ENCODE results near the gene ZCCHC14.

Gene ZCCHC14

DNA sequence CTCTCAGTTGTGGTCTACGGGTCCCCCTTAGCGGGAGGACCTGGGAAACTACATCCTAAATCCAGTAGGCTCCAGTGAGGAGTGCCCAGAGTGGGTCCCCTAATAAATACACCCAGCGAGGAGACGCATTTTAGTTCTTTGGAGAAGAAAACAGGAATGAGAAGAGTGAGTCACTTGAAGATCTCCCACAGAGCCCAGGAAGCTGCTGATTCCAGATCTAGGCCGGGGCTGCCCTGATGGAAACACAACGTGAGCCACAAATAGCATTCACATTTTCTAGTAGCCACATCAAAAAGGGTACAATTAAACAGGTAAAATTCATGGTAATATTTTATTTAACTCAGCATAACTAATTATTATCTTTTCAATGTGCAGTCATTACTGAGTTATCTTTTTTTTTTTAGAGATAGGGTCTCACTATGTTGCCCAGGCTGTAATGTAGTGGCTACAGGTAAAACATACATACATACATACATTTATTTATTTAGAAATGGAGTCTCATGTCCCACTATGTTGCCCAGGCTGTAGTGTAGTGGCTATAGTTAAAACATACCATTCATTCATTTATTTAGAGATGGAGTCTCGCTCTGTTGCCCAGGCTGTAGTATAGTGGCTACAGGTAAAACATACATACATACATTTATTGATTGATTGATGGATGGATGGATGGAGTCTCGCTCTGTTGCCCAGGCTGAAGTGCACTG is 130.8 kb downstream of the ZCCHC14 start:
- Histone ChIP-seq H3K9ac (ENCODE audit: low read length) (no peak overlapping the region), H3K9me3 (replicated peaks; ENCODE audit: insufficient read depth, low read length) (no peaks in the 10 kb centered on the region), H3K4me1 (ENCODE audit: low read length) (no peaks in the 10 kb centered on the region), H2AFZ (ENCODE audit: low read length) (no peak overlapping the region), H3K36me3 (replicated peaks; ENCODE audit: insufficient read depth, low read length) (no peaks in the 10 kb centered on the region), H3K27ac (ENCODE audit: low read length) (no peak overlapping the region), H3K4me3 (ENCODE audit: low read length) (no peak overlapping the region), H3K79me2 (ENCODE audit: low read length) (peaks cover under 1% of the 10 kb centered on the region; the same call in 1 of the 2 replicates), H3F3A (ENCODE audit: insufficient read depth, low read length) (no peaks in the 10 kb centered on the region), H3K9me2 (replicated peaks; ENCODE audit: insufficient read depth, low read length) (no peaks in the 10 kb centered on the region), H3K27me3 (replicated peaks; ENCODE audit: insufficient read depth, low read length) (no peaks in the 10 kb centered on the region), H4K20me1 (ENCODE audit: insufficient read depth, low read length) (no peaks in the 10 kb centered on the region), H3K4me2 (ENCODE audit: low read depth, low read length) (no peak overlapping the region)
- no peak for DNase-seq
- TF ChIP-seq EZH2 (optimal IDR thresholded peaks at IDR 0.05; ENCODE audit: low read depth, low read length): no peak
- no peak for TF ChIP-seq EZH2phosphoT487 (IDR thresholded peaks at IDR 0.05; ENCODE audit: low read length)
- no peak for TF ChIP-seq CTCF (IDR thresholded peaks at IDR 0.05; ENCODE audit: low read length)

GRCh38 chr16:87360862-87361610 is 131.8 kb downstream of the ZCCHC14 start:
- Histone ChIP-seq H3K9me3 (replicated peaks; ENCODE audit: insufficient read depth, low read length) (no peaks in the 10 kb centered on the region), H3K4me1 (ENCODE audit: low read length) (no peaks in the 10 kb centered on the region), H3K9ac (ENCODE audit: low read length) (no peak overlapping the region), H3K27me3 (replicated peaks; ENCODE audit: insufficient read depth, low read length) (no peaks in the 10 kb centered on the region), H3F3A (ENCODE audit: insufficient read depth, low read length) (no peaks in the 10 kb centered on the region), H3K36me3 (replicated peaks; ENCODE audit: insufficient read depth, low read length) (no peaks in the 10 kb centered on the region), H4K20me1 (ENCODE audit: insufficient read depth, low read length) (no peaks in the 10 kb centered on the region), H3K4me2 (ENCODE audit: low read depth, low read length) (no peak overlapping the region), H3K79me2 (ENCODE audit: low read length) (no peaks in the 10 kb centered on the region), H3K4me3 (ENCODE audit: low read length) (no peak overlapping the region), H3K27ac (ENCODE audit: low read length) (no peak overlapping the region), H3K9me2 (replicated peaks; ENCODE audit: insufficient read depth, low read length) (no peaks in the 10 kb centered on the region), H2AFZ (ENCODE audit: low read length) (no peak overlapping the region)
- no peak for TF ChIP-seq EZH2 (optimal IDR thresholded peaks at IDR 0.05; ENCODE audit: low read depth, low read length)
- DNase-seq: no peak

DNA sequence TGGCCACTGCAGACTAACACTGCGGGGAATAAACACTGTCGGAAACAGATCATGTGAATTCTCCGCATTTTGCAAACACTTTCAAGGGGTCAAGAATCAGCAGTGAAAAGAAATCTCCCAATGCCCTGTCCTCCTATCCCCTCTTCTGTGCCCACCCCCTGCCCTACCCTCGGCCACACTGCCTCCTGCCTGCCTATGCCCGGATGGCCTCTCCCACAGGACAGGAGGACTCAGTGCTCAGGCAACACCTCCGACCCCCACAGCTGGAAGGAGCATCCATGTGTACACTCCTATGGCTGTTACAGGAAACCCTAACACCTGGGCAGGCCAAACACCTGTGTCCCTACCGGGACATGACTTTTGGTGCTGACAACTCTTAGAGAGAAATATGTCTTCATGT is 133.7 kb downstream of the ZCCHC14 start:
- no peaks in the 10 kb centered on the region for H4K20me1 ChIP-seq (ENCODE audit: insufficient read depth, low read length)
- no peak overlapping the region for H3K9ac ChIP-seq (ENCODE audit: low read length)
- H3K27me3 ChIP-seq (replicated peaks; ENCODE audit: insufficient read depth, low read length): no peaks in the 10 kb centered on the region

More for the DNA sequence above, 133.7 kb downstream of the ZCCHC14 start:
- DNase-seq: no peak
- TF ChIP-seq EZH2 (optimal IDR thresholded peaks at IDR 0.05; ENCODE audit: low read depth, low read length): no peak
- TF ChIP-seq EZH2phosphoT487 (IDR thresholded peaks at IDR 0.05; ENCODE audit: low read length): no peak
- no peak for TF ChIP-seq CTCF (IDR thresholded peaks at IDR 0.05; ENCODE audit: low read length)
- Histone ChIP-seq H3K4me1 (ENCODE audit: low read length) (no peaks in the 10 kb centered on the region), H3K79me2 (ENCODE audit: low read length) (no peaks in the 10 kb centered on the region), H3K4me3 (ENCODE audit: low read length) (no peak overlapping the region), H3K27ac (ENCODE audit: low read length) (no peak overlapping the region), H3K36me3 (replicated peaks; ENCODE audit: insufficient read depth, low read length) (no peaks in the 10 kb centered on the region), H3K9me3 (replicated peaks; ENCODE audit: insufficient read depth, low read length) (no peaks in the 10 kb centered on the region), H3K9me2 (replicated peaks; ENCODE audit: insufficient read depth, low read length) (no peaks in the 10 kb centered on the region), H3K4me2 (ENCODE audit: low read depth, low read length) (no peak overlapping the region), H3F3A (ENCODE audit: insufficient read depth, low read length) (no peaks in the 10 kb centered on the region), H2AFZ (ENCODE audit: low read length) (no peak overlapping the region)
